ENCODE results near the gene OR2A14.
"Not testable (repeated sequence)": the region's sequence is repeated elsewhere in the genome, so short reads cannot be mapped to it uniquely, and the experiment has no call there.

OR2A14 gene, protein sequence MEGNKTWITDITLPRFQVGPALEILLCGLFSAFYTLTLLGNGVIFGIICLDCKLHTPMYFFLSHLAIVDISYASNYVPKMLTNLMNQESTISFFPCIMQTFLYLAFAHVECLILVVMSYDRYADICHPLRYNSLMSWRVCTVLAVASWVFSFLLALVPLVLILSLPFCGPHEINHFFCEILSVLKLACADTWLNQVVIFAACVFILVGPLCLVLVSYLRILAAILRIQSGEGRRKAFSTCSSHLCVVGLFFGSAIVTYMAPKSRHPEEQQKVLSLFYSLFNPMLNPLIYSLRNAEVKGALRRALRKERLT

DNA sequence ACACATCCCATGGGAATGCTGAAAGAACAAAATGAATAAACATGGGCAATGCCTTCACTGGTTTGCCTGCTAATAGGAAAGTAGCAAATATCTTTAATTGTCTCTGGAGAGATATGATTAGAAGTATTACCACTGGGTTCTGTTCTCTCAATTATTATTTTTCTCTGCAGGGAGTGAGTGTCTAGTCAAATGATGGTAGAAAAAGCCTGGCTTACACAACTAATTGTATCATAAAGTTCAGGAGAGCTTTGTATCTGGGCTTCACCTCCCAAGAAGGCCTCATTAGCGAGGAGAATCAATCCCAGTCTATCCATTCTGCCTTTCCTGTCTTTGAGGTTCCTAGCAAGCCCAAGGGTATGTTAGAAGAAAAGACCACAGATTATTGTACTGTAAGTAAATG lies at the start of gene OR2A14:
Gene OR2A14 (plus strand): TSS at position 301 of the 400 bp plus-strand sequence. CDS start 5,937 bp downstream, outside the sequence.
- no peak for DNase-seq

DNA sequence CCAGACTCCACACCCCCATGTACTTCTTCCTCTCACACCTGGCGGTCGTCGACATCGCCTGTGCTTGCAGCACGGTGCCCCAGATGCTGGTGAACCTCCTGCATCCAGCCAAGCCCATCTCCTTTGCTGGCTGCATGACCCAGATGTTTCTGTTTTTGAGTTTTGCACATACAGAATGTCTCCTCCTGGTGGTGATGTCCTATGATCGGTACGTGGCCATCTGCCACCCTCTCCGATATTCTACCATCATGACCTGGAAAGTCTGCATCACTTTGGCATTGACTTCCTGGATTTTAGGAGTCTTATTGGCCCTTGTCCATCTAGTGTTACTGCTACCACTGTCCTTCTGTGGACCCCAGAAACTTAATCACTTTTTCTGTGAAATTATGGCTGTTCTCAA lies 48.6 kb upstream of the OR2A14 start:
- DNase-seq: no peak

DNA sequence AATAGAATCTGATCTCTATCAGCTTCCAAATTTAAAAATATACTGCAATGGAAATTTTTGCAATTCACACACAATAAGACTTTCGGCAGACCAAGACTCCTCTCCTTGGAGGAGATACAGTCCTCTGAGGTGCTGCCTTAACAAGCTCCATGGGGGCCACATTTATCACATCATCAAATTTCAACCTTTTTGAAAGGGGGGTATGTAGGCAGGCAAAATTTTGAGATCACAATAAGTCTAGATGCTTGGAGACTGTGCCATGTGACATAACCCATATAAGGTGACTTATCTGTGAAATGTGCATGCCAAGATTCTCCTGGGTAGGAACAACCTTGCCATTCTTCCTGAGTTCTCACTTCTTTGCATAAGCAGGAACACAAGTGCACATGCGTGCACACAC lies 37.0 kb upstream of the OR2A14 start, which contains the start of gene OR2A12:
Gene OR2A12 (plus strand): TSS at position 301 of the 400 bp plus-strand sequence. CDS start 8,830 bp downstream, outside the sequence.
- DNase-seq: no peak

GRCh38 chr7:144086730-144087129 lies 36.2 kb upstream of the OR2A14 start:
- no peak for DNase-seq

DNA sequence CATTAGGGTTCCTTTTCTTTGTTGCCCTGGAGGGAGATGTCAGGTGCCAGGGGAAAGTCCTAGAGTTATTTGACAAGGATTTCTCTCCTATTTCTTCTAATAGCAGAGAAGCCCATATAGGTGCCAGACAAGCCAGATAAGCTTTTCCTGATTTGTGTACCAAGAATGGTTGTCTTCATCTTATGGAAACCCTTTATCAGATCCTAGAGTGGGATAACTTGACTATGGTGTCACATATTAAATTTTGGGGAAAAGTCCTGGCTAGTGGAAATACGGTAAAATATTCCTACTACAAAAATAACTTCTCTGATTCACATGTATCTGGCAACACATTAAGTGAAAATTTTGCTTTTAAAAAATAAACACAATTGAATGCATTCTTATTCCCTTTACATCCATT lies 35.7 kb upstream of the OR2A14 start:
- no peak for DNase-seq

GRCh38 chr7:144090667-144091066 lies 32.3 kb upstream of the OR2A14 start:
- DNase-seq: no peak

- no peak for DNase-seq
Measured at GRCh38 chr7:144098776-144099175, 24.2 kb upstream of the OR2A14 start.

DNA sequence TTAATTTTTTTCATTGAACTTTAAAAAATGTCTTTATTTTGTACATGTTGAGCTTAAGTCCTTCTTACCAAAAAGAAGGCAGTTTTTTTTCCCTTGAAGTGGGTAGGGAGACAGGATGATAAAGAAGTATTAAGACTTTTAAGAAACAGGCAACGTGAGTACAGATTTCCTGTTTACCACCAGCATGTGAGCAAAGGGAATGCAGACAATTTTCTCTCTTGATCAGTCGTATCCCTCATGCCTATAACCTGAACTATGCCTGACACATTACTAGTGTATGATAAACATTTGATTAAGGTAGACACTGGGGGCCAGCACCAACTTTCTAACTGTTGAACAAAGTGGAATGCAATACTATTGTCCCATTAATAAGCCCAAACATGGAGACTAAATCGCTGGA lies 22.4 kb upstream of the OR2A14 start:
- no peak for DNase-seq

GRCh38 chr7:144102041-144102440 lies 20.9 kb upstream of the OR2A14 start:
- no peak for DNase-seq

DNA sequence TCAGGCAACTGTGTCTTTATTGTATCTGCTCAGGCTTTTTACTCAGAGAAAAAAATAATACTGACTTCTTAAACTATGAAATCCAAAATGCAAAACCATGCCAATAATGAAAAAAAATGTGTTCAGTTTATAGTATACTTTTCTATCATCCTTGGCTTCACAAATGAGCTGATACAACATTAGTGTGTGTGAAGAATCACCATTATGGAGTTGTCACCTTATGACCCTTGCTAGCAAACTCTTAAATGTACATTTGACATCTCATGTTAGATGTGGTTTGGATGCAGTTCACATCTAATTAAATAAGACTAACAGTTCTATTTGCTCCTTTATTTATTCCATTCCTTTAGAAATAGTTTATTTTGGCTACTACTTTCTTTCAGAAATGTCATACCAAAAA lies 17.8 kb upstream of the OR2A14 start:
- no peak for DNase-seq

DNA sequence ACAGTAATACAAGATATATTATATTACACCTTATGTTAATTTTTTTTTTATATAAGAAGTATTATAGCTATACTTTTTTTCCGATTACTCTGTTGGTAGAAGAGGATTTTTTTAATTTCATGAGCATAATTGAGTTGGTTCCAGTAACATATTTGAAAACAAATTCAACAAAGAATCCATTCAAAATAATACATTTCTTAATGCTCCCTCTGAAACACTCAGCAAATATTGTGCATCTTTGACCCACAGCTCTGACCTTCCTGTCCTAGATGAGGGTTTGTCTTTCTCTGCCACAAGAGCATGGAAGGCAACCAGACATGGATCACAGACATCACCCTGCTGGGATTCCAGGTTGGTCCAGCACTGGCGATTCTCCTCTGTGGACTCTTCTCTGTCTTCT lies 13.7 kb upstream of the OR2A14 start, which contains the start of gene OR2A2:
Gene OR2A2 (plus strand): TSS at position 301 of the 400 bp plus-strand sequence. CDS start 0 bp downstream, at position 301.
- no peak for DNase-seq

DNA sequence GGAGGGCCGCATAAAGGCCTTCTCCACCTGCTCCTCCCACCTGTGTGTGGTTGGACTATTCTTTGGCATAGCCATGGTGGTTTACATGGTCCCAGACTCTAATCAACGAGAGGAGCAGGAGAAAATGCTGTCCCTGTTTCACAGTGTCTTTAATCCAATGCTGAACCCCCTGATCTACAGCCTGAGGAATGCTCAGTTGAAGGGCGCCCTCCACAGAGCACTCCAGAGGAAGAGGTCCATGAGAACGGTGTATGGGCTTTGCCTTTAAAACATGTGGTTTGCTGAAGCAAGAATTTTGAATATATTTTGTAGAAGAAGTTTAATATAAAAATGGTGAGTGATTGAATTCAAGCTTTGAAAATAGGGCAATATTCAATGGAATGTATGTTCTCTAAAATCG lies 12.7 kb upstream of the OR2A14 start:
- DNase-seq: no peak

DNA sequence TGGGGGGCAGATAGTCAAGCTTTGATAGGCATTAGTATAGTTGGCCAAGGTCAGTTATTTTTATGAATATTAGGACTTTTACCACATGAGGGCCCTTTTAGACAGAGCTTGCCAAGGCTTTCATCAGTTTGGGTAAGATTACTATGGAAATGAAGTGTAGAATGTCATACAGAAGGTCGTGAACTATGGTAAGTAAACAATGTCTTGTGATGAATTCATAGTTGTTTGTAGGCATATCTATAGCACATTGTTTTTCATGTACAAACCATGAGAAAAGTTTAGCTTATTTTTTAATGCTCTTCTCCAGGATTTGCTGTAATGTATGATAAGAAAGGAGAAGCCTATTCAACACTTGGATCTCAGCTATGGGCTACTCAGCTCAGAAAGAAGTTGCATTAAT lies 9.3 kb upstream of the OR2A14 start:
- DNase-seq: no peak

- no peak for DNase-seq
Measured at GRCh38 chr7:144118341-144118740, 4.6 kb upstream of the OR2A14 start.

DNA sequence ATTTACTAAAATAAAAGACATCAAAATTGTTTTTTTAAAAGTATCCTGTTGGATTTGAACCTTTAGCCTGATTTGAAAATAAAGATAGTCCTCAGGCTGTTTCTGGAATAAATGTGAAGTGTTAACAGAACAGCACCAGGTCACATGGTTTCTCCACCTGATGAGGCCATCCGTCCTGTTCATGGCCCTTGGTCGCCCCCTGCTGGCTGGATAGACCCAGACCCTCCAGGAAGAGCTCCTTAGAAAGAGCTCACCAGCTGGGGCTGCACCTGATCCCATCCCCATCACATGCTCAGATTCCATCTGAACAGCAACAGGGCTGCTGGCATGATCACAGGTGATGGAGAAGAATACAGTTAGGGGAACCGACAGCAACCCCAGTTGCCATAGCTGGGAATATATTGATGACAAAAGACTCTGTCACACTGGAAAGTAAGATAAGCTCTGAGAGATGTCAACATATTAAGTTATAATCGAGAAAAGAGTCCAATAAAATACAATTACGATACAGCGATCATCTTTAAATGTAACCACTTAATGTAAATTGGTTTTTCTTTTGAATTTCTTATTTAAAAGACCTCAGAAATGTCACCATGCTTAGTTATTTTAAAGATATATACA lies 4.8 kb downstream of the OR2A14 start:
- peak; percentile 76 for DNase-seq

GRCh38 chr7:144129601-144130000 lies 6.6 kb downstream of the OR2A14 start:
- DNase-seq: not testable (repeated sequence)

GRCh38 chr7:144130730-144131129 lies 7.8 kb downstream of the OR2A14 start:
- no peak for DNase-seq

GRCh38 chr7:144132262-144132661 lies 9.3 kb downstream of the OR2A14 start:
- no peak for DNase-seq

DNA sequence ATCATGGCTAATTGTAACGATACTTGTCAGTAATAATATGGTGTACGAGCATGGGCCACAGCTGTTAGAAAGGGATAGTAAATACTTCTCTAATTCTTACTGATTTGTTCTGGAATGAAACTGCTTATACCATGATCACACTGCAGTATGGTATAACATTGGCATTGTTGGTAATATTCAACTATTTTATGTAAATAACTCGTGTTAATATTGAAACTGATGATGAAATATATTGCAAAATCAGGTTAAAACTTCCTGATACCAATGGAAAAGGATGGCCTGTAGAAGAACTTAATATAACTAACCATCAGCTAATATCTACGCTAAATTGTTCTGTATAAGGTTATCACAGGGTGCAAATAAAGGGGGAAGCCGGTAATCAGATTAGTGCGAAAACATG lies 10.3 kb downstream of the OR2A14 start:
- no peak for DNase-seq

DNA sequence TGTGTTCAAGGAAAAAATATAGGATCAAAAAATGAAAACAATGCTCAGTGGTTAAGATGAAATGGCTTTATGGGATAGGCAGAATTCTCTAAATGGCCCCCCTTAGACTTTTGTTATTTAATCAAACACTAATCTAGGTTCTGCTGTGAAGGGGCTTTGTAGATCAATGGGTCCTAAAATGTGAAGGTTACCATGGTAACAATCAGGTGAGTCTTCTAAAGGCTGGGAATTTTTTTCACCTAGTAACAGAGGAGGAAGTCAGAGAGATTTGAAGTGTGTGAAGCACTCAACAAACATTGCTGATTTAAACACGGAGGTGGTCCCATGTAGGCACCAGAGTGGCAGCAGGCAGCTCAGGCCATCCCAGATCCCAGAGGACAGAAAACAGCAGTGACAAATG lies 11.1 kb downstream of the OR2A14 start:
- DNase-seq: no peak

DNA sequence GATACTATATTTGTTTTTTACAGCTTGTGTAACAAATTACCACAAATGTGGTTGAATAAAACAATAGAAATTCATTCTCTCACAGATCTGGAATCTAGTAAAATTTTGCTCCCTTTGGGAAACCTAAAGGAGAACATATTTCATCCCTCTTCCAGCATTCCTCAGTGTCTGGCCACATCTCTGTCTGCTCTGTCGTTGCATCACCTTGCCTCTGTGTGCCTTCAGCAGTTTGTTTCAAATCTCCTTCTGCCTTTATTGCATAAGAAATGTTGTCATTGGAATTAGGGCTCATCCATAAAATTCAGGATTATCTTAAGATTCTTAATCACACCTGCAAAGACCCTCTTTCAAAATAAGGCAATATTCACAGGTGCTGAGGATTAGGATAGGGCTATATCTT lies 14.5 kb downstream of the OR2A14 start:
- DNase-seq: no peak

DNA sequence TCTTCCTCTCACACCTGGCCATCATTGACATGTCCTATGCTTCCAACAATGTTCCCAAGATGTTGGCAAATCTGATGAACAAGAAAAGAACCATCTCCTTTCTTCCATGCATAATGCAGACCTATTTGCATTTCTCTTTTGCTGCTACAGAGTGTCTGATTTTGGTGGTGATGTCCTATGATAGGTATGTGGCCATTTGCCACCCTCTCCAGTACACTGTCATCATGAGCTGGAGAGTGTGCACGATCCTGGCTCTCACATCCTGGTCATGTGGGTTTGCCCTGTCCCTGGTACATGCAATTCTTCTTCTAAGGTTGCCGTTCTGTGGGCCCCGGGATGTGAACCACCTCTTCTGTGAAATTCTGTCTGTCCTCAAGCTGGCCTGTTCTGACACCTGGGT lies 19.2 kb downstream of the OR2A14 start:
- DNase-seq: no peak

GRCh38 chr7:144144426-144144825 lies 21.4 kb downstream of the OR2A14 start:
- DNase-seq: no peak

DNA sequence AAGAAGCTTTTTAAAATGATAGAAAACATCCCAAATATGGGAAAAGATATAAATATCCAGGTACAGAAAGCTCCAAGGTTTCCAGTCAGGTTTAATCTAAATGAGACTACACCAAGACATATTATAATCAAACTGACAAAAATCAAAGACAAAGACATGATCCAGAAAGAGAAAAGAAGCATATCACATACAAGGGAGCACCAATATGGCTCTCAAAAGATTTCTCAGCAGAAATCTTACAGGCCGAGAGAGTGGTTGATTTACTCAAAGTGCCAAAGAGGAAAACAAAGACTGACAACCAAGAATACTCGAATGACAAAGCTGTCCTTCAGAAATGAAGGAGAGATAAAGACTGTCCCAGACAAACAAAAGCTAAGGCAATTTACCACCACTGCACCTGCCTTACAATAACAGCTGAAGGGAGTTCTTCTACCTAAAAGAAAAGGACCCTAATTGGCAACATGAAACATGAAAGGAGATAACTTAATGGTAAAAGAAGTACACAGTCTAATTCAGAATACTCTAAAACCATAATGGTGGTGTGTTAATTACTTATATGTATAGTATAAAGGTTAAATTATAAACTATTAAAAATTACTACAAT lies 25.4 kb downstream of the OR2A14 start:
- no peak for DNase-seq

Measured in CD4-positive, alpha-beta T cell treated with Interleukin-4 for 4 hours (primary cell).